CD8-positive, alpha-beta memory T cell (primary cell): ENCODE data around the gene ELOVL1. TPM values are rescaled to one million over a fixed set of nuclear protein-coding genes. Genes with fewer than 3 reads are reported as not detected.
A peak's percentile ranks its signal among the peaks of the same experiment; 100 is the strongest.

Source experiments
- CTCF ChIA-PET: fragments of 350-600 bp; sonication (Branson Sonifier 250); formaldehyde crosslinking; loops from one replicate; lab custom pipeline; 2021; ENCODE audit warnings: antibody characterized with exemption; lab: Charles Lee
- POLR2A ChIA-PET: fragments of 350-600 bp; sonication (Branson Sonifier 250); formaldehyde crosslinking; loops from one replicate; lab custom pipeline; 2021; ENCODE audit warnings: antibody characterized with exemption; lab: Charles Lee
- DNase-seq, 5 donors: peaks; one replicate each; pipeline versions ENCODE4 v3.0.0 to v3.0.0-alpha.2; 2020 to 2022; ENCODE audit warnings: mixed read lengths in 1 of 5
- H3K27ac ChIP-seq: one replicate; pipeline ENCODE4 v1.7.0; 2013; ENCODE audit warnings: low read depth, mild to moderate bottlenecking, low read length, moderate library complexity
- H3K27me3 ChIP-seq: 2 replicates; pipeline ENCODE4 v1.7.0; 2013; ENCODE audit warnings: low read length, mild to moderate bottlenecking; ENCODE audit not compliant: insufficient read depth, poor library complexity, severe bottlenecking
- H3K36me3 ChIP-seq: 2 replicates; pipeline ENCODE4 v1.7.0; 2013; ENCODE audit warnings: mild to moderate bottlenecking, low read length, moderate library complexity; ENCODE audit not compliant: insufficient read depth
- H3K4me1 ChIP-seq: 2 replicates; pipeline ENCODE4 v1.7.0; 2013; ENCODE audit warnings: mild to moderate bottlenecking, low read length, moderate library complexity; ENCODE audit not compliant: insufficient read depth
- H3K4me3 ChIP-seq: 2 replicates; pipeline ENCODE4 v1.7.0; 2013; ENCODE audit warnings: mild to moderate bottlenecking, low read length
- H3K9me3 ChIP-seq: 2 replicates; pipeline ENCODE4 v1.7.0; 2013; ENCODE audit warnings: mild to moderate bottlenecking, low read length
- H3K27ac Mint-ChIP-seq, 8 donors: one replicate each; pipeline ENCODE4 v1.8.0; 2020 to 2021; ENCODE audit warnings: mixed read lengths in 8 of 8, mild to moderate bottlenecking in 6 of 8, inconsistent platforms in 3 of 8, moderate library complexity in 3 of 8
- H3K27me3 Mint-ChIP-seq, 2 donors: one replicate each; pipeline ENCODE4 v1.8.0; 2020 to 2021; ENCODE audit warnings: mixed read lengths in 2 of 2, mild to moderate bottlenecking in 1 of 2, moderate library complexity in 1 of 2
- H3K36me3 Mint-ChIP-seq, 3 donors: one replicate each; pipeline ENCODE4 v1.8.0; 2020 to 2021; ENCODE audit warnings: mixed read lengths in 3 of 3, inconsistent platforms in 1 of 3, mild to moderate bottlenecking in 1 of 3
- H3K4me1 Mint-ChIP-seq, 3 donors: one replicate each; pipeline ENCODE4 v1.8.0; 2020 to 2021; ENCODE audit warnings: mixed read lengths in 3 of 3, inconsistent platforms in 1 of 3, mild to moderate bottlenecking in 1 of 3
- H3K4me3 Mint-ChIP-seq, 7 donors: one replicate each; pipeline ENCODE4 v1.8.0; 2020 to 2021; ENCODE audit warnings: mixed read lengths in 7 of 7, mild to moderate bottlenecking in 6 of 7, moderate library complexity in 4 of 7, inconsistent platforms in 2 of 7
- H3K9me3 Mint-ChIP-seq, 5 donors: one replicate each; pipeline ENCODE4 v1.8.0; 2020 to 2022; ENCODE audit warnings: mixed read lengths in 5 of 5, mild to moderate bottlenecking in 3 of 5, moderate library complexity in 2 of 5, inconsistent platforms in 1 of 5
- polyA plus RNA-seq: library from polyadenylated mRNA; unstranded; fragments of 300-500 nt; fragmentation: Illumina TruSeq; gene quantifications from one replicate; pipeline ENCODE4 v1.2.3, GENCODE V29; 2021
- total RNA-seq, 2 experiments: library from RNA; stranded (reverse); gene quantifications; one replicate each; pipeline ENCODE4 v1.2.3, GENCODE V29; 2021

The ELOVL1 gene
- total and polyA plus RNA-seq, 3 experiments from 2014 or later: 83.9 to 98.8 (median 89.1) TPM

GRCh38 chr1:43334453-43335205 lies 33.2 kb downstream of the ELOVL1 start:
- no peaks in the 10 kb centered on the region for H3K9me3 ChIP-seq
- H3K4me3 Mint-ChIP-seq: no peak overlapping the region
- no peak overlapping the region for H3K27ac Mint-ChIP-seq
- POLR2A ChIA-PET: no interaction called here
- no peak overlapping the region for H3K27ac ChIP-seq
- no peaks in the 10 kb centered on the region for H3K4me1 Mint-ChIP-seq
- no peaks in the 10 kb centered on the region for H3K9me3 Mint-ChIP-seq
- CTCF ChIA-PET: no interaction called here
- no peaks in the 10 kb centered on the region for H3K27me3 Mint-ChIP-seq
- no peak overlapping the region for H3K4me3 ChIP-seq
- no peak for DNase-seq
- H3K36me3 ChIP-seq: no peaks in the 10 kb centered on the region
- H3K4me1 ChIP-seq: no peaks in the 10 kb centered on the region
- H3K27me3 ChIP-seq: no peaks in the 10 kb centered on the region
- no peaks in the 10 kb centered on the region for H3K36me3 Mint-ChIP-seq

GRCh38 chr1:43331688-43332087 lies 36.1 kb downstream of the ELOVL1 start:
- CTCF ChIA-PET: no interaction called here

GRCh38 chr1:43329995-43330751 lies 37.6 kb downstream of the ELOVL1 start:
- CTCF ChIA-PET: no interaction called here

More at GRCh38 chr1:43331688-43332087, 36.1 kb downstream of the ELOVL1 start:
- no peaks in the 10 kb centered on the region for H3K27me3 ChIP-seq
- no peak overlapping the region for H3K27ac ChIP-seq
- H3K9me3 ChIP-seq: no peaks in the 10 kb centered on the region
- no peak overlapping the region for H3K4me3 Mint-ChIP-seq
- no peaks in the 10 kb centered on the region for H3K4me1 ChIP-seq
- H3K36me3 ChIP-seq: no peaks in the 10 kb centered on the region
- DNase-seq: no peak
- H3K27ac Mint-ChIP-seq: no peak overlapping the region
- peaks cover 0 to 4% of the 10 kb centered on the region in 2 donors for H3K27me3 Mint-ChIP-seq
- peaks cover 4 to 7% (median 6%) of the 10 kb centered on the region in 5 donors for H3K9me3 Mint-ChIP-seq
- no peak overlapping the region for H3K4me3 ChIP-seq
- H3K4me1 Mint-ChIP-seq: no peaks in the 10 kb centered on the region
- POLR2A ChIA-PET: no interaction called here
- H3K36me3 Mint-ChIP-seq: peaks cover 0 to 9% (median 0%) of the 10 kb centered on the region in 3 donors

GRCh38 chr1:43327549-43328292 lies 40.1 kb downstream of the ELOVL1 start:
- Mint-ChIP-seq H3K36me3 (peaks cover 0 to 27% (median 1%) of the 10 kb centered on the region in 3 donors), H3K9me3 (peaks cover 16 to 25% (median 21%) of the 10 kb centered on the region in 5 donors), H3K27ac (no peak overlapping the region), H3K4me1 (no peaks in the 10 kb centered on the region), H3K27me3 (peaks cover 1 to 4% of the 10 kb centered on the region in 2 donors), H3K4me3 (no peak overlapping the region)
- ChIA-PET CTCF (no interaction called here), POLR2A (no interaction called here)
- no peak for DNase-seq
- Histone ChIP-seq H3K27ac (no peak overlapping the region), H3K4me1 (no peaks in the 10 kb centered on the region), H3K4me3 (no peak overlapping the region), H3K27me3 (no peaks in the 10 kb centered on the region), H3K36me3 (no peaks in the 10 kb centered on the region), H3K9me3 (no peaks in the 10 kb centered on the region)

More at GRCh38 chr1:43329995-43330751, 37.6 kb downstream of the ELOVL1 start:
- H3K4me3 ChIP-seq: no peak overlapping the region
- H3K4me1 ChIP-seq: no peaks in the 10 kb centered on the region
- Mint-ChIP-seq H3K36me3 (peaks cover 0 to 16% (median 0%) of the 10 kb centered on the region in 3 donors), H3K27me3 (peaks cover 0 to 4% of the 10 kb centered on the region in 2 donors), H3K9me3 (peaks cover 10 to 14% (median 12%) of the 10 kb centered on the region in 5 donors), H3K27ac (peak overlapping the region in 1 of 8 donors; percentile 62), H3K4me3 (no peak overlapping the region), H3K4me1 (no peaks in the 10 kb centered on the region)
- no peaks in the 10 kb centered on the region for H3K36me3 ChIP-seq
- H3K27me3 ChIP-seq: no peaks in the 10 kb centered on the region
- no peaks in the 10 kb centered on the region for H3K9me3 ChIP-seq
- no peak for DNase-seq
- POLR2A ChIA-PET: no interaction called here
- H3K27ac ChIP-seq: peak overlapping the region; percentile 29

GRCh38 chr1:43325381-43325780 lies 42.4 kb downstream of the ELOVL1 start:
- Mint-ChIP-seq H3K4me3 (no peak overlapping the region), H3K36me3 (peaks cover 0 to 27% (median 1%) of the 10 kb centered on the region in 3 donors), H3K27me3 (peaks cover 1 to 4% of the 10 kb centered on the region in 2 donors), H3K9me3 (peaks cover 16 to 25% (median 21%) of the 10 kb centered on the region in 5 donors), H3K4me1 (no peaks in the 10 kb centered on the region), H3K27ac (no peak overlapping the region)
- CTCF ChIA-PET: no interaction called here
- no peaks in the 10 kb centered on the region for H3K9me3 ChIP-seq
- no peaks in the 10 kb centered on the region for H3K27me3 ChIP-seq
- no peak overlapping the region for H3K27ac ChIP-seq
- H3K36me3 ChIP-seq: no peaks in the 10 kb centered on the region
- H3K4me3 ChIP-seq: no peak overlapping the region
- POLR2A ChIA-PET: no interaction called here
- H3K4me1 ChIP-seq: no peaks in the 10 kb centered on the region
- DNase-seq: no peak

GRCh38 chr1:43324810-43325209 lies 43.0 kb downstream of the ELOVL1 start:
- no peaks in the 10 kb centered on the region for H3K4me1 ChIP-seq
- H3K9me3 Mint-ChIP-seq: peaks cover 16 to 25% (median 21%) of the 10 kb centered on the region in 5 donors
- POLR2A ChIA-PET: no interaction called here
- H3K36me3 Mint-ChIP-seq: peaks cover 0 to 27% (median 1%) of the 10 kb centered on the region in 3 donors
- no peak overlapping the region for H3K27ac Mint-ChIP-seq
- CTCF ChIA-PET: no interaction called here
- no peak for DNase-seq
- H3K27ac ChIP-seq: no peak overlapping the region
- no peaks in the 10 kb centered on the region for H3K4me1 Mint-ChIP-seq
- H3K36me3 ChIP-seq: no peaks in the 10 kb centered on the region
- H3K4me3 Mint-ChIP-seq: no peak overlapping the region
- no peaks in the 10 kb centered on the region for H3K27me3 ChIP-seq
- peaks cover 1 to 4% of the 10 kb centered on the region in 2 donors for H3K27me3 Mint-ChIP-seq
- no peak overlapping the region for H3K4me3 ChIP-seq
- no peaks in the 10 kb centered on the region for H3K9me3 ChIP-seq

- Mint-ChIP-seq H3K27ac (no peak overlapping the region), H3K36me3 (peaks cover 0 to 18% (median 1%) of the 10 kb centered on the region in 3 donors), H3K4me1 (no peaks in the 10 kb centered on the region), H3K9me3 (peaks cover 11 to 21% (median 16%) of the 10 kb centered on the region in 5 donors), H3K4me3 (no peak overlapping the region), H3K27me3 (peaks cover 0 to 1% of the 10 kb centered on the region in 2 donors)
- H3K4me3 ChIP-seq: no peak overlapping the region
- POLR2A ChIA-PET: no interaction called here
- CTCF ChIA-PET: no interaction called here
- no peaks in the 10 kb centered on the region for H3K27me3 ChIP-seq
- DNase-seq: no peak
- no peak overlapping the region for H3K27ac ChIP-seq
- no peaks in the 10 kb centered on the region for H3K36me3 ChIP-seq
- H3K9me3 ChIP-seq: no peaks in the 10 kb centered on the region
- H3K4me1 ChIP-seq: no peaks in the 10 kb centered on the region
Measured at GRCh38 chr1:43322506-43322905, 45.3 kb downstream of the ELOVL1 start.
